Measurements from ENCODE around the gene RFTN2.
"Not testable (repeated sequence)": the region's sequence is repeated elsewhere in the genome, so short reads cannot be mapped to it uniquely, and the experiment has no call there.

DNA sequence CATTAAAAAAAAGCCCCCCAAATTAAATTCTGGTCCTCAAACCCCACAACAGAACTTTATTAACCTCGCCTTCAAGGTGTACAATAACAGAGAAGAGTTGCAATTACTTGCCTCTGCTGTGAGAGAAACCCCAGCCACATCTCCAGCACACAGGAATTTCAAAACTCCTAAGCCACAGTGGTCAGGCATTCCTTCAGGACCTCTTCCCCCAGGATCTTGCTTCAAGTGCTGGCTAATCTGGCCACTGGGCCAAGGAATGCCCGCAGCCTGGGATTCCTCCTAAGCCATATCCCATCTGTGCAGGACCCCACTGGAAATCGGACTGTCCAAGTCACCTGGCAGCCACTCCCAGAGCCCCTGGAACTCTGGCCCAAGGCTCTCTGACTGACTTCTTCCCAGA lies 95.2 kb downstream of the RFTN2 start:
- TF ChIP-seq POLR2A, POLR2AphosphoS5 (IDR thresholded peaks at IDR 0.05): not testable (repeated sequence)
- TF ChIP-seq, protein P1, sequence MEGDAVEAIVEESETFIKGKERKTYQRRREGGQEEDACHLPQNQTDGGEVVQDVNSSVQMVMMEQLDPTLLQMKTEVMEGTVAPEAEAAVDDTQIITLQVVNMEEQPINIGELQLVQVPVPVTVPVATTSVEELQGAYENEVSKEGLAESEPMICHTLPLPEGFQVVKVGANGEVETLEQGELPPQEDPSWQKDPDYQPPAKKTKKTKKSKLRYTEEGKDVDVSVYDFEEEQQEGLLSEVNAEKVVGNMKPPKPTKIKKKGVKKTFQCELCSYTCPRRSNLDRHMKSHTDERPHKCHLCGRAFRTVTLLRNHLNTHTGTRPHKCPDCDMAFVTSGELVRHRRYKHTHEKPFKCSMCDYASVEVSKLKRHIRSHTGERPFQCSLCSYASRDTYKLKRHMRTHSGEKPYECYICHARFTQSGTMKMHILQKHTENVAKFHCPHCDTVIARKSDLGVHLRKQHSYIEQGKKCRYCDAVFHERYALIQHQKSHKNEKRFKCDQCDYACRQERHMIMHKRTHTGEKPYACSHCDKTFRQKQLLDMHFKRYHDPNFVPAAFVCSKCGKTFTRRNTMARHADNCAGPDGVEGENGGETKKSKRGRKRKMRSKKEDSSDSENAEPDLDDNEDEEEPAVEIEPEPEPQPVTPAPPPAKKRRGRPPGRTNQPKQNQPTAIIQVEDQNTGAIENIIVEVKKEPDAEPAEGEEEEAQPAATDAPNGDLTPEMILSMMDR (IDR thresholded peaks at IDR 0.05), result not testable (repeated sequence)

Measured in sigmoid colon (tissue), 4 donors.